Globus pallidus (tissue), 1 donor: Measurements from ENCODE around the gene MNS1.
"Not testable (repeated sequence)": the region's sequence is repeated elsewhere in the genome, so short reads cannot be mapped to it uniquely, and the experiment has no call there.

Experiments used
- DNase-seq: peaks from one replicate; pipeline ENCODE4 v3.0.0-alpha.2; 2015; ENCODE audit warnings: low spot score

Gene MNS1

DNA sequence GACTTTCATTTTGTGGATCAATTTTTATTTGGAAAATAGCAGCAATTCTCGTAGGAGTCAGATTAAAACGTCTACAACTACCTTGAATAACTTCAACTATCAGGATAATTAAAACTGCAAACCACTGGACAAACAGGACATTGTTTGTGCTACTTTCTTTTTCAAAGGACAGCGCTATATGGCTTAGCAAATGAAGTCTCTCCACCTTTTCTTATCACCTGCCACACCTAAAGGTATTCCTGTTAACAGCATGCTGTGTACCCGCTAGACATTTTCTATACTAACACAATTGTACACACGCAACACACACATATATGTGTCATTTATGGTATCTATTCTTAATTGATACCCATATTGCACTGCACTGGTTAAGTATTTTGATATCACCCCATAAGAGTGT lies 19.2 kb downstream of the MNS1 start:
- DNase-seq, result no peak

DNA sequence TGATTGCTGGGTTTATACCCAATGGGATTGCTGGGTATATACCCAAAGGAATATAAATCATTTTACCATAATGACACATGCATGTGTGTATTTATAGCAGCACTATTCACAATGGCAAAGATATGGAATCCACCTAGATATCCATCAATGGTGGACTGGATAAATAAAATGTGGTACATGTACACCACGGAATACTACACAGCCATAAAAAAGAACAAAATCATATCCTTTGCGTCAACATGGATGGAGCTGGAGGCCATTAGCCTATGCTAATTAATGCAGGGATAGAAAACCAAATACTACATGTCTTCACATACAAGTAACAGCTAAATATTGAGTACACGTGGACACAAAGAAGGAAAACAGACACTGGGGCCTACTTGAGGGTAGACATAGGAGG lies 22.6 kb downstream of the MNS1 start:
- DNase-seq, result no peak

DNA sequence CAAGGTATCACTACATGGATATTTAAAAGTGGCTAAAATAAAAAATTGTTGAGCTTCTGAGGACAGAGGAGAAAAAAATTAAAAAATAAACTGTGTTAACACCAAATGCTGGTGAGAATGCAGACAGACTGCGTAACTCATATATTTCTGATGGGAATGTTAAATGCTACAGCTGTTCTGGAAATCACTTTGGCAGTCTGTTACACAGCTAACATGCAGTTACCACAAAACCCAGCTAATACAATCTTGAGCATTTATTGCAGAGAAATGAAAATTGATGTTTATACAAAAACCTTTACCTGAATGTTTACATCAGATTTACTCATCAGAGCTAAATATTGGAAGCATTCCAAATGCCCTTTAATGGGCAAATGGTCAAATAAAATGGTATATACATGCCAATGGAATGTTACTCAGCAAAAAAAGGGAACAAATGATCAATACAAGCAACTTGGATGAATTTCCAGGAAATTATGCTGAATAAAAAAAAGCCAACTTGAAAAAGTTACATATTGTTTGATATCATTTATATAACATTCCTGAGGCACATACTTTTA lies 24.6 kb downstream of the MNS1 start:
- no peak for DNase-seq

DNA sequence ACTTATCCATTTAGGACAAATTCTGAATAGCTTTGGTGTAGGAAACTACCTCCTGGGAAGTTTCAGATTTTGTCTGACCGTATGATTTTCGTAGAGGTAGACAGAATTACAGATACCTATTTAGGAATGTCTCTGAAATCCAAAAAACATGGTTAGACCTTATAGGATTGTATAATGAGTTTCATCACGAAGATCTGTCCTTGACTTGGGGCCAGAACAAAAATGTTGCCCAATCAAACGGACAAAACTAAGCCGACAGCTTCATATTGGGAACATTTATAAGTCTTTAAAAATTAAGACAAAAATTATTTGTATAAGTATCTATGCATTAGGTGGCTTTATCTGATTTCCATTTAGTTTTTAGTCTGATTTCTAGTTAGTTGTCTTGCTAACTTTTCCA lies 32.6 kb downstream of the MNS1 start:
- no peak for DNase-seq

DNA sequence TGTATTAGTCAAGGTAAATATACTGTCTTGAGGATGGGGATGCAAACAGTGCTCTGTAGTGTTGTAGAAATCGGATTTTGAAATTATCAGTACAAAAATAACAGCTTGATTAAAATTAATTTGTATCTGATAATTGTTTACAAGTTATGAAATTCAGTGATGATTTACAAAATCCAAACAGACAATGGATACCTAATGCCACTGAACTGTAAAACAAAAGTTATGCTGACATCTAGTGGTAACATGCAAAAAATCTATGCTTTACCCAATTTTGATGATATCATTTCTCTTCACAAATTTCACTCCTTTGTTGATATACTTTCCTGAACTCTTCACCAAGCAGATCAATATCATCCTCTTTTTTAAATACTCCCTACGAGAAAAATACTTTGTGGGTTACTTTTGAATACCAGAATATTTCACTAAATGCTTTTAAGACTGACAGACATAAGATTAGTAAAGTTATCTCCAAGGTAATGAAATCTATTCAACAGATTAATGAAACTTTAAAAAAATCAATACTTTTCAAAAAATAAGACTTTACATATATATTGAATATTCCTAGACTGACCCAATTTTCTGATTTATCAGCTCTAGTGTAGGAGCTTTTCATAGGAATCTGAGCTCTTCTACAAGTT lies 36.0 kb downstream of the MNS1 start:
- peak; percentile 24 for DNase-seq

DNA sequence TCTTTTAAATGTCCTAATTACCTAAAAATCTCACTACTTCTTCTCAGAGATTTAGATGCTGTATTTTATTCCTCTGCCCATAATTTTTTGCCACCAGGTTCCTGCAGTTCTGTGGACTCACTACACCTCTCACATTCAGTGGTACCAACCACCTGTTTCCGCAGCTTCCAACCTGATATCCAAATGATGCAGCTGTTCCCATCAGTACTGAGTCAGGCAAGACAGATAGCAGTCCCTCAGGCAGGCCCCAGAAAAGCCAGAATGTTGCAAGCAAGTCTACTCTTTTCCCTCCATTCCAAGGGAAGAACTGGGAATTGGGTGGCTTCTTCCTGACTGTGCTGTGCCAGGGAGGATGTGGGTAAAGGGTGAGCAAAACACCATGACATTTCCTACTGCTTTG lies 39.0 kb downstream of the MNS1 start:
- DNase-seq, result no peak

DNA sequence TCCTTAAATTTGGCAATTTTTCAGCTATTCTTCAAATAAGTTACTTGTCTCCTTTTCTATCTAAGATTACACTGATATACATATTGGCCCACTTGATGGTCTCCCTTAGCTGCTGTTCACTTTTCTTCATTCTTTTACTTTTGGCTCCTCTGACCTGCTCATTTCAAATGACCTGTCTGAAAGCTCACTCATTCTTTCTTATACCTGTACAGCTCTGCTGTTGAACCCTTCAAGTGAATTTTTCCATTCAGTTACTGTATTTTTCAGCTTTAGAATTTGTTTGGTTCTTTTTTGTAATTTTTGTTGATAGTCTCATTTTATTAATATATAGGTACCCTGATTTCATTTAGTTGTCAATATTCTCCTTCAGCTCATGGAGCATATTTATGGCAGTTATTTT lies 39.7 kb downstream of the MNS1 start:
- no peak for DNase-seq

GRCh38 chr15:56413114-56413733 lies 51.7 kb downstream of the MNS1 start:
- not testable (repeated sequence) for DNase-seq

GRCh38 chr15:56411122-56411749 lies 53.7 kb downstream of the MNS1 start:
- no peak for DNase-seq

DNA sequence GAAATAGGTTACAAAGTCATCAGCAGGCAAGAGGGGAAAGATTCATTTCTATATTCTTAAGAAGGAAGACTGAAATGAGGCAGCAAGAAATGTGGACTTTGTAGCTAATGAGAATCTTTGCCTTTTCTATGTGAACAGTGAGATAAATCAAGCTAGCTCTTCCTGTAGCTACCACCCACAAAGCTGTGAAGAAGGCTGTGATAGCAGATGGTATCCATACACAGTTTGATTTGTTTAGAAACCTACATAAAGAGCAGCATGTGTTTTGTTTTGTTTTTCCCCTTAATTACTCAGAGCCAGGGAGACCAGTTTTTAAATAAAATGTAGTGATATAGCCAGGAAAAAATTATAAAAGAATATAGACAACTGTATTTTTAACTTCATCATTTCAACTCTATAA lies 54.2 kb downstream of the MNS1 start:
- no peak for DNase-seq

DNA sequence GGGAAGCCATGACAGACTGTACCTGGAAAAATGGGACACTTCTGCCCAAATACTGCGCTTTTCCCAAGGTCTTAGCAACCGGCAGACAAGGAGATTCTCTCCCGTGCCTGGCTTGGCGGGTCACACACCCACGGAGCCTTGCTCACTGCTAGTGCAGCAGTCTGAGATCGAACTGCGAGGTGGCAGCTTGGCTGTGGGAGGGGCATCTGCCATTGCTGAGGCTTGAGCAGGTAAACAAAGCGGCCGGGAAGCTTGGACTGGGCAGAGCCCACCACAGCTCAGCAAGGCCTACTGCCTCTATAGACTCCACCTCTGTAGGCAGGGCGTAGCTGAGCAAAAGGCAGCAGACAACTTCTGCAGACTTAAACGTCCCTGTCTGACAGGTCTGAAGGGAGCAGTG lies 65.7 kb downstream of the MNS1 start:
- not testable (repeated sequence) for DNase-seq

- not testable (repeated sequence) for DNase-seq
Observed at GRCh38 chr15:56397325-56397724, 67.6 kb downstream of the MNS1 start.

- DNase-seq, result no peak
Observed at GRCh38 chr15:56394909-56395308, 70.0 kb downstream of the MNS1 start.

DNA sequence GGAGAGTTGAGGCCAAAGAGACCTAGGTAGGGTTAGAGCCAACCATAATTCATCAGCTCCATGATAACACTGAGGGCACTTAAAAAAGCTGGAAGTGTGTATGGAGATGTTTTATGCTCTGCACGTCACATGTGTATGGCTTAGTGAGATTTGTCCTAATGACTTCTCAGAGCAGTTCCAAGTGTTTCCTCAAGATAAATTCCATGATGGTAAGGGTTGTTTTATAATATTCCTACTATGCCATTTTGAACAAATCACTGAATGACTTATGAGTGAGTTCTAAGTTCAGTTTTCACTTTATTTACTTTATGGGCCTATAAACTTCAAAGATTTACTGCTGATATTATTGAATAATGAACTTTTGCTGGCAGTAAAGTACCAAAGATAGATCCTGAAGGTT lies 71.7 kb downstream of the MNS1 start:
- DNase-seq, result no peak

DNA sequence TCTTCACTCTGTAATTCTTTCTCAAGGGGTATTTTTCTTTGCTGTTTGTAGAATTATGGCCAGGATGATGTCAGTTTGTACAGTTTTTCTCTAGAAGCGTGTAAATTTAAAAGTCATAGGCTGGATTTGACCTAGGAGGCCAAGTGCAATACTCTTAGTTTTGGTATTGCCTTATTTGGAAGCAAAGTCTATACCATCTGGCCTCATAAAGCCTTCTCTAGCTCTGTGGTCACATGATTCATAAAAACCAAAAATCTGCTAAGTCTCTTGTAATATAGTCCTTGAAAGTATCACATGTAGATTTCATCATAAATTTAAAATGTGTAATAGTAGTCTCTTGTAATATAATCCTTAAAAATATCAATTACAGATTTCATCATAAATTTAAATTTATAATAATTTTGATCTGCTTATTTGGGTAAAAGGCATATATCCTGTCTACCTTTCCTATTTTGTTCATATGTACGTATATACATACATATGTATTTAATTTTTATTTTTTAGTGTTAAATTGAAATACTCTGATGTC lies 74.1 kb downstream of the MNS1 start:
- no peak for DNase-seq

DNA sequence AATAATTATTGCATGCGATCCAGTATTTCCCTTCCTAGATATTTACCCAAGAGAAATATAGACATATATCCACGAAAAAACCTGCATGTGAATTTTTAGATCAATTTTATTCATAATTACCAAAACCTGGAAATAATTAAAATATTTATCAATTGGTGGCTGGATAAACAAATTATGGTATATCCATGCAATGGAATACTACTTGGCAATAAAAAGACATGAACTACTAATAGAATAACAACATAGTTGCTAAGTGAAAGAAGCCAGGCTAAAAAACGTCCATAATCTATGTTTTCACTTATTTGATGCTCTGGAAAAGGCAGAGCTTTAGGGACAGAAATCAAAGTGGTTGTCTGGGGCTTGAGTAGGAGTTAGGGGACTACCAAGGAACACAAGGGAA lies 79.0 kb downstream of the MNS1 start:
- no peak for DNase-seq

- no peak for DNase-seq
Observed at GRCh38 chr15:56383010-56383409, 81.9 kb downstream of the MNS1 start.
